SK-N-SH treated with all-trans-retinoic acid at 6 μM for 48 hours (cell line): ENCODE data around the gene CBX1.

Experiments used
- CREB5 ChIP-seq: fragments of 250-450 bp; sonication (Bioruptor Pico); IDR thresholded peaks from 2 replicates; pipeline ENCODE4 v1.5.1; 2020; ENCODE audit warnings: low read depth, mild to moderate bottlenecking, moderate library complexity
- PATZ1 ChIP-seq: fragments of 250-450 bp; sonication (Bioruptor Pico); IDR thresholded peaks from 2 replicates; pipeline ENCODE4 v1.8.0; 2020; ENCODE audit warnings: mild to moderate bottlenecking, moderate library complexity, borderline replicate concordance
- SNAI2 ChIP-seq: fragments of 250-450 bp; sonication (Bioruptor Pico); IDR thresholded peaks from 2 replicates; pipeline ENCODE4 v1.5.0; 2020; ENCODE audit warnings: mild to moderate bottlenecking, moderate library complexity
- TCF4 ChIP-seq: fragments of 250-450 bp; sonication (Bioruptor Pico); IDR thresholded peaks from 2 replicates; pipeline ENCODE4 v1.8.0; 2021; ENCODE audit warnings: mild to moderate bottlenecking, moderate library complexity, borderline replicate concordance
- TOX ChIP-seq: fragments of 250-450 bp; sonication (Bioruptor Pico); IDR thresholded peaks from 2 replicates; pipeline ENCODE4 v1.8.0; 2021; ENCODE audit warnings: mild to moderate bottlenecking, moderate library complexity, borderline replicate concordance
- ZFP3 ChIP-seq: fragments of 250-450 bp; sonication (Bioruptor Pico); IDR thresholded peaks from 2 replicates; pipeline ENCODE4 v1.5.0; 2020; ENCODE audit warnings: mild to moderate bottlenecking, moderate library complexity
- ZNF565 ChIP-seq: fragments of 450-650 bp; formaldehyde crosslinking; conservative IDR thresholded peaks from 2 replicates; pipeline ENCODE4 v1.5.0; 2020; ENCODE audit warnings: low read depth, mild to moderate bottlenecking, moderate library complexity

- TF ChIP-seq TCF4 (CRISPR knock-in tag) (no peak), ZFP3 (no peak), CREB5 (no peak), SNAI2 (CRISPR knock-in tag) (no peak), PATZ1 (CRISPR knock-in tag) (no peak), ZNF565 (CRISPR knock-in tag) (no peak), TOX (CRISPR knock-in tag) (no peak)
These were observed 63.4 kb downstream of the CBX1 start for GRCh38 chr17:48037838-48038323.
